WTC11 (cell line): Measurements from ENCODE around the gene ERVMER34-1. TPM values are rescaled to one million over a fixed set of nuclear protein-coding genes. Genes with fewer than 3 reads are reported as not detected.

Source experiments
- ATAC-seq: fragments of 200-7000 bp; cut with Tn5 transposase; 2 replicates; pipeline ENCODE4 v1.10.0; 2021; ENCODE audit warnings: mild to moderate bottlenecking, moderate library complexity
- CTCF ChIA-PET: fragments of 300-600 bp; sonication (Branson Sonifier 250); formaldehyde crosslinking; loops from one replicate; lab custom pipeline; 2021; ENCODE audit warnings: antibody characterized with exemption; lab: Charles Lee
- POLR2A ChIA-PET: fragments of 350-600 bp; sonication (Branson Sonifier 250); formaldehyde crosslinking; loops from one replicate; lab custom pipeline; 2021; ENCODE audit warnings: antibody characterized with exemption; lab: Charles Lee
- DNase-seq: peaks from one replicate; pipeline ENCODE4 v3.0.0; 2021; ENCODE audit warnings: low spot score
- H3K27ac Mint-ChIP-seq: 2 replicates; pipeline ENCODE4 v1.8.0; 2021; ENCODE audit warnings: mixed read lengths
- H3K27me3 Mint-ChIP-seq: 2 replicates; pipeline ENCODE4 v1.8.0; 2021; ENCODE audit warnings: low read depth, mild to moderate bottlenecking, moderate library complexity, mixed read lengths
- H3K36me3 Mint-ChIP-seq: 2 replicates; pipeline ENCODE4 v1.8.0; 2021; ENCODE audit warnings: mixed read lengths
- H3K4me1 Mint-ChIP-seq: 2 replicates; pipeline ENCODE4 v1.8.0; 2022; ENCODE audit warnings: mixed read lengths
- H3K4me3 Mint-ChIP-seq: 2 replicates; pipeline ENCODE4 v1.8.0; 2021; ENCODE audit warnings: mild to moderate bottlenecking, moderate library complexity, mixed read lengths
- H3K9me3 Mint-ChIP-seq: 2 replicates; pipeline ENCODE4 v1.8.0; 2021; ENCODE audit warnings: mixed read lengths
- ATF1 ChIP-seq: sonication (generic); formaldehyde crosslinking; IDR thresholded peaks from 2 replicates; pipeline ENCODE4 v1.8.1; 2023; ENCODE audit warnings: mild to moderate bottlenecking, moderate library complexity, missing genetic modification reagents
- CREB1 ChIP-seq: sonication (generic); formaldehyde crosslinking; IDR thresholded peaks from 2 replicates; pipeline ENCODE4 v1.8.0; 2023; ENCODE audit warnings: mild to moderate bottlenecking, missing genetic modification reagents
- ELF4 ChIP-seq: sonication (generic); formaldehyde crosslinking; IDR thresholded peaks from 2 replicates; pipeline ENCODE4 v1.8.1; 2022; ENCODE audit warnings: low read depth, mild to moderate bottlenecking, moderate library complexity, missing genetic modification reagents
- FOXK1 ChIP-seq: sonication (generic); formaldehyde crosslinking; IDR thresholded peaks from 2 replicates; pipeline ENCODE4 v1.8.0; 2022; ENCODE audit warnings: mild to moderate bottlenecking, moderate library complexity, missing genetic modification reagents
- IRF2 ChIP-seq: sonication (generic); formaldehyde crosslinking; IDR thresholded peaks from 2 replicates; pipeline ENCODE4 v1.8.0; 2022; ENCODE audit warnings: low read depth, missing genetic modification reagents, borderline replicate concordance
- JAZF1 ChIP-seq: fragments of 250-450 bp; sonication (Bioruptor Pico); IDR thresholded peaks from 2 replicates; pipeline ENCODE4 v1.9.0; 2021; ENCODE audit warnings: moderate library complexity, mild to moderate bottlenecking, inconsistent platforms
- NFE2L1 ChIP-seq: sonication (generic); formaldehyde crosslinking; IDR thresholded peaks from 2 replicates; pipeline ENCODE4 v1.8.1; 2023; ENCODE audit warnings: missing genetic modification reagents
- RELA ChIP-seq: sonication (generic); formaldehyde crosslinking; IDR thresholded peaks from 2 replicates; pipeline ENCODE4 v1.8.1; 2022; ENCODE audit warnings: missing genetic modification reagents, mild to moderate bottlenecking, borderline replicate concordance
- SP1 ChIP-seq: sonication (generic); formaldehyde crosslinking; conservative IDR thresholded peaks from 2 replicates; pipeline ENCODE4 v1.8.1; 2022; ENCODE audit warnings: missing genetic modification reagents
- TCF7 ChIP-seq: sonication (generic); formaldehyde crosslinking; IDR thresholded peaks from 2 replicates; pipeline ENCODE4 v1.8.0; 2022; ENCODE audit warnings: mild to moderate bottlenecking, low read depth, missing genetic modification reagents, moderate library complexity
- TEAD4 ChIP-seq: sonication (generic); formaldehyde crosslinking; IDR thresholded peaks from 2 replicates; pipeline ENCODE4 v1.8.0; 2022; ENCODE audit warnings: mild to moderate bottlenecking, missing genetic modification reagents
- ZBTB21 ChIP-seq: sonication (generic); formaldehyde crosslinking; IDR thresholded peaks from 2 replicates; pipeline ENCODE4 v1.8.1; 2023; ENCODE audit warnings: mild to moderate bottlenecking, missing genetic modification reagents, borderline replicate concordance
- ZNF396 ChIP-seq: fragments of 250-450 bp; sonication (Bioruptor Pico); IDR thresholded peaks from 2 replicates; pipeline ENCODE4 v1.8.0; 2021; ENCODE audit warnings: mild to moderate bottlenecking, moderate library complexity, borderline replicate concordance
- total RNA-seq: library from RNA; stranded (reverse); gene quantifications from 3 replicates; pipeline ENCODE4 v1.2.3, GENCODE V29; 2021
- TF ChIP-seq, protein P1 (sequence below): sonication (generic); formaldehyde crosslinking; IDR thresholded peaks from 2 replicates; pipeline ENCODE4 v1.8.1; 2023; ENCODE audit warnings: mild to moderate bottlenecking, missing genetic modification reagents
- TF ChIP-seq, protein P2 (sequence below): sonication (generic); formaldehyde crosslinking; IDR thresholded peaks from 2 replicates; pipeline ENCODE4 v1.8.0; 2022; ENCODE audit warnings: mild to moderate bottlenecking, missing genetic modification reagents
- TF ChIP-seq, protein P3 (sequence below): sonication (generic); formaldehyde crosslinking; IDR thresholded peaks from 2 replicates; pipeline ENCODE4 v1.8.1; 2022; ENCODE audit warnings: mild to moderate bottlenecking, missing genetic modification reagents, moderate library complexity, borderline replicate concordance
- TF ChIP-seq, protein P4 (sequence below): fragments of 250-450 bp; sonication (Bioruptor Pico); IDR thresholded peaks from 2 replicates; pipeline ENCODE4 v1.9.0; 2021; ENCODE audit warnings: mild to moderate bottlenecking
- TF ChIP-seq, protein P5 (sequence below): sonication (generic); formaldehyde crosslinking; IDR thresholded peaks from 2 replicates; pipeline ENCODE4 v1.8.1; 2023; ENCODE audit warnings: mild to moderate bottlenecking, missing genetic modification reagents, borderline replicate concordance
- TF ChIP-seq, protein P6 (sequence below): sonication (generic); formaldehyde crosslinking; conservative IDR thresholded peaks from 2 replicates; pipeline ENCODE4 v1.8.1; 2023; ENCODE audit warnings: mild to moderate bottlenecking, low read depth, missing genetic modification reagents, moderate library complexity
- TF ChIP-seq, protein P7 (sequence below): sonication (generic); formaldehyde crosslinking; IDR thresholded peaks from 2 replicates; pipeline ENCODE4 v1.8.1; 2023; ENCODE audit warnings: mild to moderate bottlenecking, moderate library complexity, missing genetic modification reagents

Gene ERVMER34-1
- total RNA-seq, 1 experiment from 2014 or later, result 14.6 TPM

DNA sequence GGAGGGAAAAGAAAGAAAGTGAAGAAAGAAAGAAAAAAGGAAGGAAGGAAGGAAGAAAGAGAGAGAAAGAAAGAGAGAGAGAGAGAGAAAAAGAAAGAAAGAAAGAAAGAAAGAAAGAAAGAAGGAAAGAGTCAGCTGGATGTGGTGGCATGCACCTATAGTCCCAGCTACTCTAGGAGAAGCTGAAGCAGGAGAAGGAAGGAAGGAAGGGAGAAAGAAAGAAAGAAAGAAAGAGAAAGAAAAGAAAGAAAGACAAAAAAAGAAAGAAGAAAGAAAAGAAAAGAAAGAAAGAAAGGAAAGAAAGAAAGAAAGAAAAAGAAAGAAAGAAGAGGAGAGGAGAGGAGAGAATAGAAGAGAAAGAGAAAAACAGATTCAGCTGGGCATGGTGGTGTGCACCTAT, 44.3 kb upstream of the ERVMER34-1 start:
- H3K4me3 Mint-ChIP-seq, result no peak overlapping the region
- no peaks in the 10 kb centered on the region for H3K27me3 Mint-ChIP-seq
- ATAC-seq (no peak), DNase-seq (no peak)
- H3K36me3 Mint-ChIP-seq, result peaks cover 5% of the 10 kb centered on the region
- POLR2A ChIA-PET, result no interaction called here
- no peak overlapping the region for H3K27ac Mint-ChIP-seq
- CTCF ChIA-PET, result no interaction called here
- TF ChIP-seq ELF4 (CRISPR knock-in tag), result no peak
- TF ChIP-seq RELA, result no peak
- no peak for TF ChIP-seq NFE2L1 (CRISPR knock-in tag)
- TF ChIP-seq, protein P1, sequence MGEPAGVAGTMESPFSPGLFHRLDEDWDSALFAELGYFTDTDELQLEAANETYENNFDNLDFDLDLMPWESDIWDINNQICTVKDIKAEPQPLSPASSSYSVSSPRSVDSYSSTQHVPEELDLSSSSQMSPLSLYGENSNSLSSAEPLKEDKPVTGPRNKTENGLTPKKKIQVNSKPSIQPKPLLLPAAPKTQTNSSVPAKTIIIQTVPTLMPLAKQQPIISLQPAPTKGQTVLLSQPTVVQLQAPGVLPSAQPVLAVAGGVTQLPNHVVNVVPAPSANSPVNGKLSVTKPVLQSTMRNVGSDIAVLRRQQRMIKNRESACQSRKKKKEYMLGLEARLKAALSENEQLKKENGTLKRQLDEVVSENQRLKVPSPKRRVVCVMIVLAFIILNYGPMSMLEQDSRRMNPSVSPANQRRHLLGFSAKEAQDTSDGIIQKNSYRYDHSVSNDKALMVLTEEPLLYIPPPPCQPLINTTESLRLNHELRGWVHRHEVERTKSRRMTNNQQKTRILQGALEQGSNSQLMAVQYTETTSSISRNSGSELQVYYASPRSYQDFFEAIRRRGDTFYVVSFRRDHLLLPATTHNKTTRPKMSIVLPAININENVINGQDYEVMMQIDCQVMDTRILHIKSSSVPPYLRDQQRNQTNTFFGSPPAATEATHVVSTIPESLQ (CRISPR knock-in tag), result no peak
- TF ChIP-seq ZNF396 (CRISPR knock-in tag), result no peak
- TF ChIP-seq TEAD4 (CRISPR knock-in tag), result no peak
- no peak for TF ChIP-seq IRF2
- TF ChIP-seq, protein P2, sequence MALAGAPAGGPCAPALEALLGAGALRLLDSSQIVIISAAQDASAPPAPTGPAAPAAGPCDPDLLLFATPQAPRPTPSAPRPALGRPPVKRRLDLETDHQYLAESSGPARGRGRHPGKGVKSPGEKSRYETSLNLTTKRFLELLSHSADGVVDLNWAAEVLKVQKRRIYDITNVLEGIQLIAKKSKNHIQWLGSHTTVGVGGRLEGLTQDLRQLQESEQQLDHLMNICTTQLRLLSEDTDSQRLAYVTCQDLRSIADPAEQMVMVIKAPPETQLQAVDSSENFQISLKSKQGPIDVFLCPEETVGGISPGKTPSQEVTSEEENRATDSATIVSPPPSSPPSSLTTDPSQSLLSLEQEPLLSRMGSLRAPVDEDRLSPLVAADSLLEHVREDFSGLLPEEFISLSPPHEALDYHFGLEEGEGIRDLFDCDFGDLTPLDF, result no peak
- TF ChIP-seq, protein P3, sequence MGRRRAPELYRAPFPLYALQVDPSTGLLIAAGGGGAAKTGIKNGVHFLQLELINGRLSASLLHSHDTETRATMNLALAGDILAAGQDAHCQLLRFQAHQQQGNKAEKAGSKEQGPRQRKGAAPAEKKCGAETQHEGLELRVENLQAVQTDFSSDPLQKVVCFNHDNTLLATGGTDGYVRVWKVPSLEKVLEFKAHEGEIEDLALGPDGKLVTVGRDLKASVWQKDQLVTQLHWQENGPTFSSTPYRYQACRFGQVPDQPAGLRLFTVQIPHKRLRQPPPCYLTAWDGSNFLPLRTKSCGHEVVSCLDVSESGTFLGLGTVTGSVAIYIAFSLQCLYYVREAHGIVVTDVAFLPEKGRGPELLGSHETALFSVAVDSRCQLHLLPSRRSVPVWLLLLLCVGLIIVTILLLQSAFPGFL (CRISPR knock-in tag), result no peak
- TF ChIP-seq SP1 (CRISPR knock-in tag), result no peak
- TF ChIP-seq, protein P4, sequence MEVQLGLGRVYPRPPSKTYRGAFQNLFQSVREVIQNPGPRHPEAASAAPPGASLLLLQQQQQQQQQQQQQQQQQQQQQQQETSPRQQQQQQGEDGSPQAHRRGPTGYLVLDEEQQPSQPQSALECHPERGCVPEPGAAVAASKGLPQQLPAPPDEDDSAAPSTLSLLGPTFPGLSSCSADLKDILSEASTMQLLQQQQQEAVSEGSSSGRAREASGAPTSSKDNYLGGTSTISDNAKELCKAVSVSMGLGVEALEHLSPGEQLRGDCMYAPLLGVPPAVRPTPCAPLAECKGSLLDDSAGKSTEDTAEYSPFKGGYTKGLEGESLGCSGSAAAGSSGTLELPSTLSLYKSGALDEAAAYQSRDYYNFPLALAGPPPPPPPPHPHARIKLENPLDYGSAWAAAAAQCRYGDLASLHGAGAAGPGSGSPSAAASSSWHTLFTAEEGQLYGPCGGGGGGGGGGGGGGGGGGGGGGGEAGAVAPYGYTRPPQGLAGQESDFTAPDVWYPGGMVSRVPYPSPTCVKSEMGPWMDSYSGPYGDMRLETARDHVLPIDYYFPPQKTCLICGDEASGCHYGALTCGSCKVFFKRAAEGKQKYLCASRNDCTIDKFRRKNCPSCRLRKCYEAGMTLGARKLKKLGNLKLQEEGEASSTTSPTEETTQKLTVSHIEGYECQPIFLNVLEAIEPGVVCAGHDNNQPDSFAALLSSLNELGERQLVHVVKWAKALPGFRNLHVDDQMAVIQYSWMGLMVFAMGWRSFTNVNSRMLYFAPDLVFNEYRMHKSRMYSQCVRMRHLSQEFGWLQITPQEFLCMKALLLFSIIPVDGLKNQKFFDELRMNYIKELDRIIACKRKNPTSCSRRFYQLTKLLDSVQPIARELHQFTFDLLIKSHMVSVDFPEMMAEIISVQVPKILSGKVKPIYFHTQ (CRISPR knock-in tag), result no peak
- TF ChIP-seq TCF7 (CRISPR knock-in tag), result no peak
- TF ChIP-seq, protein P5, sequence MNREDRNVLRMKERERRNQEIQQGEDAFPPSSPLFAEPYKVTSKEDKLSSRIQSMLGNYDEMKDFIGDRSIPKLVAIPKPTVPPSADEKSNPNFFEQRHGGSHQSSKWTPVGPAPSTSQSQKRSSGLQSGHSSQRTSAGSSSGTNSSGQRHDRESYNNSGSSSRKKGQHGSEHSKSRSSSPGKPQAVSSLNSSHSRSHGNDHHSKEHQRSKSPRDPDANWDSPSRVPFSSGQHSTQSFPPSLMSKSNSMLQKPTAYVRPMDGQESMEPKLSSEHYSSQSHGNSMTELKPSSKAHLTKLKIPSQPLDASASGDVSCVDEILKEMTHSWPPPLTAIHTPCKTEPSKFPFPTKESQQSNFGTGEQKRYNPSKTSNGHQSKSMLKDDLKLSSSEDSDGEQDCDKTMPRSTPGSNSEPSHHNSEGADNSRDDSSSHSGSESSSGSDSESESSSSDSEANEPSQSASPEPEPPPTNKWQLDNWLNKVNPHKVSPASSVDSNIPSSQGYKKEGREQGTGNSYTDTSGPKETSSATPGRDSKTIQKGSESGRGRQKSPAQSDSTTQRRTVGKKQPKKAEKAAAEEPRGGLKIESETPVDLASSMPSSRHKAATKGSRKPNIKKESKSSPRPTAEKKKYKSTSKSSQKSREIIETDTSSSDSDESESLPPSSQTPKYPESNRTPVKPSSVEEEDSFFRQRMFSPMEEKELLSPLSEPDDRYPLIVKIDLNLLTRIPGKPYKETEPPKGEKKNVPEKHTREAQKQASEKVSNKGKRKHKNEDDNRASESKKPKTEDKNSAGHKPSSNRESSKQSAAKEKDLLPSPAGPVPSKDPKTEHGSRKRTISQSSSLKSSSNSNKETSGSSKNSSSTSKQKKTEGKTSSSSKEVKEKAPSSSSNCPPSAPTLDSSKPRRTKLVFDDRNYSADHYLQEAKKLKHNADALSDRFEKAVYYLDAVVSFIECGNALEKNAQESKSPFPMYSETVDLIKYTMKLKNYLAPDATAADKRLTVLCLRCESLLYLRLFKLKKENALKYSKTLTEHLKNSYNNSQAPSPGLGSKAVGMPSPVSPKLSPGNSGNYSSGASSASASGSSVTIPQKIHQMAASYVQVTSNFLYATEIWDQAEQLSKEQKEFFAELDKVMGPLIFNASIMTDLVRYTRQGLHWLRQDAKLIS (CRISPR knock-in tag), result no peak
- TF ChIP-seq ATF1 (CRISPR knock-in tag), result no peak
- TF ChIP-seq FOXK1 (CRISPR knock-in tag), result no peak
- TF ChIP-seq, protein P6, sequence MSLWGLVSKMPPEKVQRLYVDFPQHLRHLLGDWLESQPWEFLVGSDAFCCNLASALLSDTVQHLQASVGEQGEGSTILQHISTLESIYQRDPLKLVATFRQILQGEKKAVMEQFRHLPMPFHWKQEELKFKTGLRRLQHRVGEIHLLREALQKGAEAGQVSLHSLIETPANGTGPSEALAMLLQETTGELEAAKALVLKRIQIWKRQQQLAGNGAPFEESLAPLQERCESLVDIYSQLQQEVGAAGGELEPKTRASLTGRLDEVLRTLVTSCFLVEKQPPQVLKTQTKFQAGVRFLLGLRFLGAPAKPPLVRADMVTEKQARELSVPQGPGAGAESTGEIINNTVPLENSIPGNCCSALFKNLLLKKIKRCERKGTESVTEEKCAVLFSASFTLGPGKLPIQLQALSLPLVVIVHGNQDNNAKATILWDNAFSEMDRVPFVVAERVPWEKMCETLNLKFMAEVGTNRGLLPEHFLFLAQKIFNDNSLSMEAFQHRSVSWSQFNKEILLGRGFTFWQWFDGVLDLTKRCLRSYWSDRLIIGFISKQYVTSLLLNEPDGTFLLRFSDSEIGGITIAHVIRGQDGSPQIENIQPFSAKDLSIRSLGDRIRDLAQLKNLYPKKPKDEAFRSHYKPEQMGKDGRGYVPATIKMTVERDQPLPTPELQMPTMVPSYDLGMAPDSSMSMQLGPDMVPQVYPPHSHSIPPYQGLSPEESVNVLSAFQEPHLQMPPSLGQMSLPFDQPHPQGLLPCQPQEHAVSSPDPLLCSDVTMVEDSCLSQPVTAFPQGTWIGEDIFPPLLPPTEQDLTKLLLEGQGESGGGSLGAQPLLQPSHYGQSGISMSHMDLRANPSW (CRISPR knock-in tag), result no peak
- TF ChIP-seq ZBTB21 (CRISPR knock-in tag), result no peak
- no peak for TF ChIP-seq JAZF1
- TF ChIP-seq, protein P7, sequence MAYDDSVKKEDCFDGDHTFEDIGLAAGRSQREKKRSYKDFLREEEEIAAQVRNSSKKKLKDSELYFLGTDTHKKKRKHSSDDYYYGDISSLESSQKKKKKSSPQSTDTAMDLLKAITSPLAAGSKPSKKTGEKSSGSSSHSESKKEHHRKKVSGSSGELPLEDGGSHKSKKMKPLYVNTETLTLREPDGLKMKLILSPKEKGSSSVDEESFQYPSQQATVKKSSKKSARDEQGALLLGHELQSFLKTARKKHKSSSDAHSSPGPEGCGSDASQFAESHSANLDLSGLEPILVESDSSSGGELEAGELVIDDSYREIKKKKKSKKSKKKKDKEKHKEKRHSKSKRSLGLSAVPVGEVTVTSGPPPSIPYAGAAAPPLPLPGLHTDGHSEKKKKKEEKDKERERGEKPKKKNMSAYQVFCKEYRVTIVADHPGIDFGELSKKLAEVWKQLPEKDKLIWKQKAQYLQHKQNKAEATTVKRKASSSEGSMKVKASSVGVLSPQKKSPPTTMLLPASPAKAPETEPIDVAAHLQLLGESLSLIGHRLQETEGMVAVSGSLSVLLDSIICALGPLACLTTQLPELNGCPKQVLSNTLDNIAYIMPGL, result no peak
- TF ChIP-seq CREB1 (CRISPR knock-in tag), result no peak
- H3K4me1 Mint-ChIP-seq, result peaks cover 14% of the 10 kb centered on the region
- peaks cover 10% of the 10 kb centered on the region for H3K9me3 Mint-ChIP-seq
